ENCODE data around the gene UPP2. TPM values are rescaled to one million over a fixed set of nuclear protein-coding genes. Genes with fewer than 3 reads are reported as not detected.

UPP2 gene
- total and polyA plus RNA-seq, 9 of the 15 experiments (the other 6 are each of a cell fraction or from before 2014, with no cell fraction given) = not detected

DNA sequence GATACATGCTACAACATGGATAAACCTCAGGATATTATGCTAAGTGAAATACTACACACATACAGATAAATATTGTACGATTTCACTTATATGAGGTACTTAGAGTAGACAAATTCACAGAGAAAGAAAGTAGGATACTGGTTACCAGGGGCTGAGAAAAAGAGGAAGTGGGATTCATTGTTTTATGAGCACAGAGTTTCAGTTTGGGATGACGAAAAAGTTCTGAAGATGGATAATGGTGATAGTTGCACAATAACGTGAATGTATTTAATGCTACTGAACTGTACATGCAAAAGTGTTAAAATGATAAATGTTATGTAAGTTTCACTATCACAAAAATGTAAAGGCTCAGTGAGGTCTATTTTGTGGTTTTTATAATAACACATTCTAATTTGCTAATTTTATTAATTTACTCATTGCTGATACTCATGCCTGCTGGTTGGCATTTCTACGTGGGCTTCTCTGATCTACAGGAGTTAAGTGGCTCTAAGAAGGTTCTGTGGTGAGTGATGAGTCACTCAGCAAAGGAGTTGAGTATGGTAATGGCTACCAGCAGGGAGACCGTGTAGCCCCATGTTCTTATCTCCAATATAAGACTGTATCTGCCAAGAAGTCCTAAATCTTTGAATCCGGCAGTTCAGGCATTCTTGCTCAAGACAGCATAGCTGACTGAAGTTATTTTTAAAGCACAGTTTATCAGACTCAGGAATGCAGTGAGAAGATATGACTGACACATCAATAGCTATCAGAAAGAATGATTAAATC lies 41.1 kb downstream of the UPP2 start (continued):
- TF ChIP-seq E2F5 (CRISPR knock-in tag; IDR thresholded peaks at IDR 0.05) = no peak
- TF ChIP-seq CBX3 (IDR thresholded peaks at IDR 0.05; ENCODE audit: borderline replicate concordance in 1 of 2, low read length in 2 of 2) = no peak
- no peak for TF ChIP-seq TRIM28 (IDR thresholded peaks at IDR 0.05)
- TF ChIP-seq ZBTB2 (IDR thresholded peaks at IDR 0.05) = no peak
- TF ChIP-seq JUNB (CRISPR knock-in tag; conservative IDR thresholded peaks at IDR 0.05) = 0 out of 2 replicates have a peak, but pooled peaks have one; percentile 47
- no peak for TF ChIP-seq PPARD (CRISPR knock-in tag; IDR thresholded peaks at IDR 0.05)
- no peak for TF ChIP-seq DDX20 (tag; IDR thresholded peaks at IDR 0.05; ENCODE audit: low read depth)
- TF ChIP-seq SP2 (IDR thresholded peaks at IDR 0.05; ENCODE audit: extremely low read depth, low read depth, low read length, poor library complexity, severe bottlenecking) = no peak
- TF ChIP-seq TEAD4 (IDR thresholded peaks at IDR 0.05; ENCODE audit: low read length) = peak; percentile 73
- no peak for TF ChIP-seq TEAD4 (CRISPR knock-in tag; IDR thresholded peaks at IDR 0.05; ENCODE audit: borderline replicate concordance)
- TF ChIP-seq JUN (IDR thresholded peaks at IDR 0.05; ENCODE audit: borderline replicate concordance, low read depth, low read length) = peak; percentile 58; the same call in 1 of the 2 replicates
- TF ChIP-seq JUN (CRISPR knock-in tag; IDR thresholded peaks at IDR 0.05; ENCODE audit: borderline replicate concordance) = no peak
- no peak for TF ChIP-seq ZNF197 (CRISPR knock-in tag; IDR thresholded peaks at IDR 0.05; ENCODE audit: low read depth)
- peak; percentile 32; the same call in 1 of the 2 replicates for TF ChIP-seq SMARCA4 (IDR thresholded peaks at IDR 0.05)
- TF ChIP-seq ELK1 (CRISPR knock-in tag; IDR thresholded peaks at IDR 0.05) = no peak
- TF ChIP-seq ZNF174 (CRISPR knock-in tag; IDR thresholded peaks at IDR 0.05) = no peak
- TF ChIP-seq NFATC3 (IDR thresholded peaks at IDR 0.05) = no peak
- no peak for TF ChIP-seq PURB (CRISPR knock-in tag; IDR thresholded peaks at IDR 0.05; ENCODE audit: low read depth)
- peak; percentile 56 for TF ChIP-seq NFE2 (IDR thresholded peaks at IDR 0.05; ENCODE audit: low read depth)
- no peak for TF ChIP-seq ZFP91 (CRISPR knock-in tag; IDR thresholded peaks at IDR 0.05)

Measured in K562 (cell line).